ENCODE measurements around the gene SORT1.

DNA sequence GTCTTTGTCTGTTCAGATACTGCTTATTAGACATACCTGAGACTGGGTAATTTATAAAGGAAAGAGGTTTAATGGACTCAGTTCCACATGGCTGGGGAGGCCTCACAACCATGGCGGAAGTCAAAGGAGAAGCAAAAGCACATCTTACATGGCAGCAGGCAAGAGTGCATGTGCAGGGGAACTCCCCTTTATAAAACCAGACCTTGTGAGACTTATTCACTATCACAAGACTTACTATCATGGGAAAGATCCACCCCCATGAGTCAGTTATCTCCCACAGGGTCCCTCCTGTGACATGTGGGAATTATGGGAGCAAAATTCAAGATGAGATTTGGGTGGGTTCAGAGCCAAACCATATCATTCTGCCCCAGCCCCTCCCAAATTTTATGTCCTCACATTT is 35.6 kb upstream of the SORT1 start:
- no peak for TF ChIP-seq POLR2AphosphoS5 (IDR thresholded peaks at IDR 0.05)
- TF ChIP-seq, protein P1, sequence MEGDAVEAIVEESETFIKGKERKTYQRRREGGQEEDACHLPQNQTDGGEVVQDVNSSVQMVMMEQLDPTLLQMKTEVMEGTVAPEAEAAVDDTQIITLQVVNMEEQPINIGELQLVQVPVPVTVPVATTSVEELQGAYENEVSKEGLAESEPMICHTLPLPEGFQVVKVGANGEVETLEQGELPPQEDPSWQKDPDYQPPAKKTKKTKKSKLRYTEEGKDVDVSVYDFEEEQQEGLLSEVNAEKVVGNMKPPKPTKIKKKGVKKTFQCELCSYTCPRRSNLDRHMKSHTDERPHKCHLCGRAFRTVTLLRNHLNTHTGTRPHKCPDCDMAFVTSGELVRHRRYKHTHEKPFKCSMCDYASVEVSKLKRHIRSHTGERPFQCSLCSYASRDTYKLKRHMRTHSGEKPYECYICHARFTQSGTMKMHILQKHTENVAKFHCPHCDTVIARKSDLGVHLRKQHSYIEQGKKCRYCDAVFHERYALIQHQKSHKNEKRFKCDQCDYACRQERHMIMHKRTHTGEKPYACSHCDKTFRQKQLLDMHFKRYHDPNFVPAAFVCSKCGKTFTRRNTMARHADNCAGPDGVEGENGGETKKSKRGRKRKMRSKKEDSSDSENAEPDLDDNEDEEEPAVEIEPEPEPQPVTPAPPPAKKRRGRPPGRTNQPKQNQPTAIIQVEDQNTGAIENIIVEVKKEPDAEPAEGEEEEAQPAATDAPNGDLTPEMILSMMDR (IDR thresholded peaks at IDR 0.05) = no peak
- TF ChIP-seq POLR2A (IDR thresholded peaks at IDR 0.05) = no peak
